Parathyroid adenoma (tissue), 2 donors: ENCODE data around the gene HPCAL4.

ENCODE experiments used
- H2AFZ ChIP-seq: fragments of 300-600 bp; sonication (generic); one replicate; pipeline ENCODE4 v1.7.0; 2017; ENCODE audit warnings: antibody characterized with exemption, mild to moderate bottlenecking
- H3K27ac ChIP-seq: fragments of 300-600 bp; sonication (generic); one replicate; pipeline ENCODE4 v1.7.0; 2017
- H3K27me3 ChIP-seq: fragments of 300-600 bp; sonication (generic); one replicate; pipeline ENCODE4 v1.7.0; 2017; ENCODE audit warnings: low read length; ENCODE audit not compliant: control insufficient read depth, insufficient read depth
- H3K36me3 ChIP-seq: fragments of 300-600 bp; sonication (generic); one replicate; pipeline ENCODE4 v1.7.0; 2017; ENCODE audit warnings: low read length; ENCODE audit not compliant: control insufficient read depth, insufficient read depth
- H3K4me1 ChIP-seq: fragments of 300-600 bp; sonication (generic); one replicate; pipeline ENCODE4 v1.7.0; 2017; ENCODE audit warnings: control low read depth
- H3K4me2 ChIP-seq: fragments of 300-600 bp; sonication (generic); one replicate; pipeline ENCODE4 v1.7.0; 2017; ENCODE audit warnings: low read length
- H3K4me3 ChIP-seq: fragments of 300-600 bp; sonication (generic); one replicate; pipeline ENCODE4 v1.7.0; 2017; ENCODE audit warnings: low read depth, low read length
- H3K79me2 ChIP-seq: fragments of 300-600 bp; sonication (generic); one replicate; pipeline ENCODE4 v1.7.0; 2017; ENCODE audit warnings: control low read depth
- H3K9ac ChIP-seq: fragments of 300-600 bp; sonication (generic); one replicate; pipeline ENCODE4 v1.7.0; 2017; ENCODE audit warnings: mild to moderate bottlenecking
- H3K9me3 ChIP-seq: fragments of 300-600 bp; sonication (generic); one replicate; pipeline ENCODE4 v1.7.0; 2017; ENCODE audit warnings: low read length; ENCODE audit not compliant: control insufficient read depth
- TF ChIP-seq, protein P1 (sequence below): fragments of 300-600 bp; sonication (generic); IDR thresholded peaks from one replicate; pipeline ENCODE4 v1.7.0; 2017; ENCODE audit warnings: antibody characterized with exemption, mild to moderate bottlenecking
- donor health status: primary hyperparathyroidism.

HPCAL4 gene

DNA sequence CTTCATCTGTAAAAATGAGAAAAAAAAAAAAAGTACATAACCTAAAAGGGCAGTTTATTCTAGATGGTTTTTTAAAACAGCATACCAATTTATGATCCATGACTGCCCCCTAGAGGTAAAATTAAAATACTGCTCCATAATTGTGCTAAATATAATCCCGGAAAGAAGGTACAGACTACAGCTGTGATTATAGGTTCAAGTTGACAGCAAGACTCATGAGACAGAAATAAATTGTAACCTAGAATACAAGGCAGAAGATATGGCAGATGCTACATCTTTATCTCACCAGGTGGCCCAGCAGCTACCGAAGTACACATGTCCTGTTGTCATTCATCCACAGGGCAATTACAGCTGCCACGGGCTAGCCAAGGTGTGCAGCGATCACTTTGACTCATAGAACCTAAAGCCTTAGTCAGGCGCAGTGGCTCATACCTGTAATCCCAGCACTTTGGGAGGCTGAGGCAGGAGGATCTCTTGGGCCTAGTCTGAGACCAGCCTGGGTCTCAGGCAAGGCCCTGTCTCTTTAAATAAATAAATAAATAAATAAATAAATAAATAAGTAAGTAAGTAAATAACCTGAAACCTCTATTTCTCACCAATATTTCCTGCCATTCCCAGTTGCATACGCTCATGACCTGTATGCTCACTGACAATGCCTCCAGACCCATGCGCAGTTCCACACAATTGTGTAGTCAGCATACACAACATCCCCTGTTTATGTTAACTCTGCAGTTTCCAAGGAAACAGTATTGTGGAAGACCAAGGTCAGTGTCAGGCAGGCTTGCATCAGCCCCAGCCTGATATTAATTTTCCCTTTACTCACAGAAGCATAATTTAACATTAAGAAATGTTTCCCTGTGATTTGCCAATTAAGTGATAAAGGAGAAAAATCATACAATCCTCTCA, 29.1 kb upstream of the HPCAL4 start:
- H3K4me3 ChIP-seq = no peak overlapping the region
- no peak overlapping the region for H3K4me2 ChIP-seq
- no peaks in the 10 kb centered on the region for H3K4me1 ChIP-seq
- TF ChIP-seq, protein P1, sequence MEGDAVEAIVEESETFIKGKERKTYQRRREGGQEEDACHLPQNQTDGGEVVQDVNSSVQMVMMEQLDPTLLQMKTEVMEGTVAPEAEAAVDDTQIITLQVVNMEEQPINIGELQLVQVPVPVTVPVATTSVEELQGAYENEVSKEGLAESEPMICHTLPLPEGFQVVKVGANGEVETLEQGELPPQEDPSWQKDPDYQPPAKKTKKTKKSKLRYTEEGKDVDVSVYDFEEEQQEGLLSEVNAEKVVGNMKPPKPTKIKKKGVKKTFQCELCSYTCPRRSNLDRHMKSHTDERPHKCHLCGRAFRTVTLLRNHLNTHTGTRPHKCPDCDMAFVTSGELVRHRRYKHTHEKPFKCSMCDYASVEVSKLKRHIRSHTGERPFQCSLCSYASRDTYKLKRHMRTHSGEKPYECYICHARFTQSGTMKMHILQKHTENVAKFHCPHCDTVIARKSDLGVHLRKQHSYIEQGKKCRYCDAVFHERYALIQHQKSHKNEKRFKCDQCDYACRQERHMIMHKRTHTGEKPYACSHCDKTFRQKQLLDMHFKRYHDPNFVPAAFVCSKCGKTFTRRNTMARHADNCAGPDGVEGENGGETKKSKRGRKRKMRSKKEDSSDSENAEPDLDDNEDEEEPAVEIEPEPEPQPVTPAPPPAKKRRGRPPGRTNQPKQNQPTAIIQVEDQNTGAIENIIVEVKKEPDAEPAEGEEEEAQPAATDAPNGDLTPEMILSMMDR = peak; percentile 62
- H3K9me3 ChIP-seq = no peaks in the 10 kb centered on the region
- H3K79me2 ChIP-seq = no peaks in the 10 kb centered on the region
- no peaks in the 10 kb centered on the region for H3K27me3 ChIP-seq
- no peaks in the 10 kb centered on the region for H3K36me3 ChIP-seq
- H3K9ac ChIP-seq = no peak overlapping the region
- H2AFZ ChIP-seq = no peak overlapping the region
- H3K27ac ChIP-seq = no peak overlapping the region

DNA sequence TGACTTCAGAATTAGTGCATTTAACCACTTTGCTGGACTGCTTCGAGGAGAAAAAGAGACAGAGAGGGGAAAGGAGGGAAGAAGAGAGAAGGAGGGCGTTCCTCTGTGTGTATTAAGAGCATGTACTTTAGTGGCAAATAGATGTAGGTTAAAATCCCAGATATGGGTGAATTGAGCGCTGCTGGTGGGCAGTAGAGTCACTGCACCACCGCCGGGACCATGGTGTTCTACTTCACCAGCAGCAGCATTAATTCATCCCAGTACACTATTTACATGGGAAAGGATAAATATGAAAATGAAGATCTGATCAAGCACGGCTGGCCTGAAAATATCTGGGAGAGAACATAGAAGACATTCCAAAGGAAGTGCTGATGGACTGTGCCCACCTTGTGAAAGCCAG, 26.6 kb upstream of the HPCAL4 start:
- Histone ChIP-seq H3K79me2 (no peaks in the 10 kb centered on the region), H3K4me3 (no peak overlapping the region), H3K4me1 (no peaks in the 10 kb centered on the region), H3K27me3 (no peaks in the 10 kb centered on the region), H3K36me3 (no peaks in the 10 kb centered on the region), H3K27ac (no peak overlapping the region), H3K9ac (no peak overlapping the region), H3K9me3 (no peaks in the 10 kb centered on the region), H3K4me2 (no peak overlapping the region), H2AFZ (no peak overlapping the region)
- TF ChIP-seq, protein P1 = no peak

DNA sequence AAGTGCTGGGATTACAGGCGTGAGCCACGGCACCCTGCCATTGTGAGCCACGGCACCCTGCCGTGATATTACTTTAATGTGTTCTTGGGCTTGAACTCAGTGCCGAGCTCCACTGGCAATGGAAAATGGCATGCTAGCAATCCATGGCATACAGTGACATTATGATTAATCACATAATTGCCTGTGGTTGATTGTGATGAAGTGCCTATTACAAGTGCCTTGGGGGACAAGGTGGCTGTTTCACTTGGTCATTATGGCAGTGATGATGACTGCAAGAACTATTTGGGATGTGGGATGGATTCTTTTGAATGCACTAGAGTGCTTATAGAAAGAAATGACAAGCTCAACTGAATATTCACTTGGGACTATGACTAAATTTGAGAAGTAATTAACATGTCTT, 22.3 kb upstream of the HPCAL4 start:
- Histone ChIP-seq H3K27ac (no peak overlapping the region), H3K4me3 (no peak overlapping the region), H3K4me1 (no peaks in the 10 kb centered on the region), H3K4me2 (no peak overlapping the region), H3K27me3 (no peaks in the 10 kb centered on the region), H3K79me2 (no peaks in the 10 kb centered on the region), H3K9ac (no peak overlapping the region), H2AFZ (no peak overlapping the region), H3K9me3 (no peaks in the 10 kb centered on the region), H3K36me3 (no peaks in the 10 kb centered on the region)
- TF ChIP-seq, protein P1 = no peak

DNA sequence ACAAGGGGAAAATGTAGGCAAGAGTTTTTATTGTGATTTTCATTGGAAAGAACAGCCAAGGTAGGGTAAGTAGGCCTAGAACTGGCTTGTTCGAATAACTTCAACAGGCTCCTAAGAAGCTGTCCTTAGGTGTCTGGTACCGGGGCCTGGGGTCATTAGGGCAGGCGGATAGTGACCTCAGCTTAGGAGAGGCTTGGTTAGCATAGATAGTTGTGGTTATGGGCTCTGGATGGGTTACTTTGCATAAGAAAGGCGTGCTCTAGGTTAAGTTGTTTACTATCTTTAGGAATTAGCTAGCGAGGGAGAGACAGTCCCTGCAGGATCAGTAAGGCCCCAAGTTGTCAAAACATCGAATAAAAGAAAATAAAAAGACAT, 20.7 kb upstream of the HPCAL4 start:
- Histone ChIP-seq H3K4me1 (no peaks in the 10 kb centered on the region), H3K27ac (no peak overlapping the region), H3K4me2 (no peak overlapping the region), H3K9ac (no peak overlapping the region), H3K9me3 (no peaks in the 10 kb centered on the region), H3K27me3 (no peaks in the 10 kb centered on the region), H2AFZ (no peak overlapping the region), H3K79me2 (no peaks in the 10 kb centered on the region), H3K36me3 (no peaks in the 10 kb centered on the region), H3K4me3 (no peak overlapping the region)
- TF ChIP-seq, protein P1 = no peak
